ENCODE data around the gene CAMTA1. TPM values are rescaled to one million over a fixed set of nuclear protein-coding genes. Genes with fewer than 3 reads are reported as not detected.
"Not testable (repeated sequence)": the region's sequence is repeated elsewhere in the genome, so short reads cannot be mapped to it uniquely, and the experiment has no call there.

CAMTA1 gene
- total RNA-seq, 1 experiment from 2014 or later: 219 TPM

- no peak for DNase-seq (ENCODE audit: low read depth)
Measured at GRCh38 chr1:7406641-7407543, 621.6 kb downstream of the CAMTA1 start.

- DNase-seq (ENCODE audit: low read depth): no peak
Measured at GRCh38 chr1:7407544-7407895, 622.3 kb downstream of the CAMTA1 start.

- DNase-seq (ENCODE audit: low read depth): no peak
Measured at GRCh38 chr1:7407980-7408770, 622.9 kb downstream of the CAMTA1 start.

DNA sequence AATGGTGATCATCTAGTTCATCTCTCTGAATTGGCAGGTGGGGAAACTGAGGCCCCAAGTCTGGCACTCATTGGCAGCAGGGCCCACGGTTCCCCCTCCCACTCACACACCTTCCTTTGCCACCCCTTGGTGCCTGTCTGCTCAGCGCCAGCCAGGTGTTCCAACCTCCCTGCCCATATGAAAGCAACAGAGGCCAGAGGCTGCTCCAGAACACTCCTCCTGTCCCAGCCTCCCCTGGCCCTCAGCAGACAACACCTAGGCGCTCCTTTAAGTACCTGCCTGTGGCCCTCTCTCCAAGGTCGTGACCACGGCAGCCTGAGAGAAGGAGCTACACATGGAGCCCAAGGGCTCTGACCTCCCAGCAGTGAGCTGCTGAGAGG is 623.5 kb downstream of the CAMTA1 start:
- DNase-seq (ENCODE audit: low read depth): no peak

- DNase-seq (ENCODE audit: low read depth): no peak
Measured at GRCh38 chr1:7409278-7409677, 624.0 kb downstream of the CAMTA1 start.

GRCh38 chr1:7410156-7410555 is 624.9 kb downstream of the CAMTA1 start:
- DNase-seq (ENCODE audit: low read depth): no peak

DNA sequence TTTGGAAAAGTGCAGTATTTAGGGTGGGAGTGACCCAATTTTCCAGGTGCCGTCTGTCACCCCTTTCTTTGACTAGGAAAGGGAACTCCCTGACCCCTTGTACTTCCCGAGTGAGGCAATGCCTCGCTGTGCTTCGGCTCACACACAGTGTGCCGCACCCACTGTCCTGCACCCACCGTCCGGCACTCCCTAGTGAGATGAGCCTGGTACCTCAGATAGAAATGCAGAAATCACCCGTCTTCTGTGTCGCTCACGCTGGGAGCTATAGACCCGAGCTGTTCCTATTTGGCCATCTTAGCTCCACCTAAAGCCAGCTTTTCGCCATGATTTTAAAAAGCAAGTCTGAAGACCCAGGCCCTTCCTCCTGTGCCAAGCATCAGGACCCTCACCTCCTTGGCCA is 632.4 kb downstream of the CAMTA1 start:
- DNase-seq (ENCODE audit: low read depth): not testable (repeated sequence)

DNA sequence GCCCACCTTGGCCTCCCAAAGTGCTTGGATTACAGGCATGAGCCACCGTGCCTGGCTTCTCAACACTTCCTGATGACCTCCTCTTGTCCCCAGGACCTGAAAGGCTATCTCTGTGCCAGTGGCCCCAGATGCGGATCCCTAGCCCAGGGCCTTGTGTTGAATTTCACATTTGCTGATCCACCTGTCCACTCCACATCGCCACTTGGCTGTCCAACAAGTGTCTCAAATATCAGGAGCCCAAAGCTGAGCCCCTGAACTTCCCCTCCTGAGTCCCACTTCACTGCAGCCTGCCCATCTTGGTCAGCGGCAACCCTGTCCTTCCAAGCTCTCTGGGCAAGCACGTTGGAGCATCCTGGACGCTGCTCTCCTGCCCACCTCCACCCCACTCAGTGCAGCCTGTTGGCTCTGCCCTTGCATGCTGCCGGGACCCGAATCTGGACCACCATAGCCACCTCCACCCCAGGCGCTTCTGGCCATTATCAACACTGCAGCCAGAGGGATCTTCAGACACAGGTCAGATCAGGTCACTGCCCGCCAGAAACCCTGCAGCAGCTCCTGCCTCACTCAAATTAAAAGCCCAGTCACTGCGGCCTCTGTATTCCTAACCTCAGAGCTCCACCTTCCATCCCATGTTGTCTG is 633.3 kb downstream of the CAMTA1 start:
- DNase-seq (ENCODE audit: low read depth): no peak

- DNase-seq (ENCODE audit: low read depth): no peak
Measured at GRCh38 chr1:7420098-7420445, 634.8 kb downstream of the CAMTA1 start.

DNA sequence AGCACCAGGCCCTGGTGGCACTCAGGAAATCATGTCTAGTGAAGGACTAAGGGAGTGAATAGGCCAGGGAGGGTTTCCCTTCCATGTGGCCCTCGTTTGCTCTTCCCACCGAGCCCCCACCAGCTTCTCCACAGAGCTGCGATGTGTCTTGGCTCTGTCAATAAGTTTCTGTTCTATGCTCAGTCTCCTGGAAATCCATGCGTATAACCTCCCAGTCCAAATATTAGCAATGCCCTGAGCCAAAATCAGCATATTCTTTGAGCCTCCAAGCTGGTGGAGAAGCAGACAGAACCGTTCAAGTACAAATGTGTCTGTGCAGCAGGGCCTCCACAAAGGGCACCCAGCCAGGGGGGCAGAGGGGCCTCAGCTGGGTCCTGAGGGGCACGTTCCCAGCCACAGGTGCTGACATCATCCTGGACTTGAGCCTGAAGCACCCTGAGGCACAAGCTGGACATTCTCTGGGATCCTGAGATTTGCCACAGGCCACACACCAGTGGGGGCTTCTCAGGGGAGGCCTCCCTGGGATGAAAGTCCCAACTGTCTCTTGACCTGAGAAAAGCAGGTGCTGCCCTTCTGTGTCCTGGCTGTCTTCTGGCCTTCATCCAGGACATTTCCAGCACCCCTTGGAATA is 635.3 kb downstream of the CAMTA1 start:
- peak; percentile 22 for DNase-seq (ENCODE audit: low read depth)

- DNase-seq (ENCODE audit: low read depth): no peak
Measured at GRCh38 chr1:7421471-7422075, 636.3 kb downstream of the CAMTA1 start.

GRCh38 chr1:7422081-7422480 is 636.8 kb downstream of the CAMTA1 start:
- no peak for DNase-seq (ENCODE audit: low read depth)

GRCh38 chr1:7422561-7422960 is 637.3 kb downstream of the CAMTA1 start:
- no peak for DNase-seq (ENCODE audit: low read depth)

GRCh38 chr1:7422966-7423365 is 637.7 kb downstream of the CAMTA1 start:
- no peak for DNase-seq (ENCODE audit: low read depth)

GRCh38 chr1:7424352-7424890 is 639.2 kb downstream of the CAMTA1 start:
- peak; percentile 50 for DNase-seq (ENCODE audit: low read depth)

- DNase-seq (ENCODE audit: low read depth): no peak
Measured at GRCh38 chr1:7425229-7425628, 640.0 kb downstream of the CAMTA1 start.

DNA sequence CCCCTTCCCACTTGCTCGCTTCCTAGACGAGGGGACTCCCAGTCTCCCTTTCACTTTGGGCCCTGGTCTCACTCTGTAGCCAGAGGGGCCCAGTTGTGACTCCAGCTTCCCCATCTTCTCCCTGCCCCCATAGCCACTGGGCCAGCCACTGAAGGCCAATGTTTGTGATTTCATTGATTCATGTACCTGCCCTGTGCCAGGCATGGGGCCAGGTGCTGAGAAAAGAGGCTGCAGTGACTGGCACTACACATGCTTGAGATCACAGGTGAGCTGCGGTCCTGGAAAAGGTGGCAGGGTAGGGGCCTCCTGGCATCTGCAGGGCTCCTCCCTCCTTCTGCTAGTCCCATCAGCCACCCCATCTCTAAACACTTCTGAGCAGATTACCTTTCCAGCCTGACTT is 640.5 kb downstream of the CAMTA1 start:
- DNase-seq (ENCODE audit: low read depth): no peak

GRCh38 chr1:7426780-7427604 is 641.7 kb downstream of the CAMTA1 start:
- no peak for DNase-seq (ENCODE audit: low read depth)

DNA sequence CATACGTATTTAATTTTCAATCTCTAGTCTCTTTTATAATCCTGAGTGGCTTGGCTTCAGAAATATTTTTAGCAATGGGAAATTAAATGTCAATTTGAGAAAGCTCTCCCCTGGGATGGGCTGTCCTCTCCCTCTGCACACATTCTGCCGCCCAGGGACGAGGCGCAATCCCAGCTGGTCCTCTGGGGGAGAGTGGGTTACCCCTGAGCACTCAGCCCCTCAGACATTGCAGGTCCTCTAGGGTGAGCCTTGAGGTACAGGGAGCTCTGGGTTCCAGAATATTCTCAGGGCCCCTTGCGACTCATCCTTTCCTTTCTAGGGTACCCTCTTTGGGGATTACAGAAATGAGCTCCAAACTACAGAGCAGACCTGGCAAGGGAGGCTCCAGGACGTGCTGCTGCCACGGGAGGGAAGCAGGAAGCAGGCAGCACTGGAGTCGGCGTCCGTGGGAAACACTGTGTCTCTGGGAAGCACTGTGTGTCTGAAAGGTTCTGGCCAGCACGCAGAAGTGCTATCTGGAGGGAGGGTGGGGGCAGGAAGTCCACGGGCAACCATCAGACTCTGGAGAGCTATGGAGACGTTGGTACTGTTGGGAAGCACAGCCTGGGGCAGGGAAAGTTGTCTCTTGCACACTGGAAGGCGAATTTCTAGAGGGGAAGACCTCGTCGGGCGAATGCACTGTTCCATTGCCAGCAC is 642.5 kb downstream of the CAMTA1 start:
- no peak for DNase-seq (ENCODE audit: low read depth)

DNA sequence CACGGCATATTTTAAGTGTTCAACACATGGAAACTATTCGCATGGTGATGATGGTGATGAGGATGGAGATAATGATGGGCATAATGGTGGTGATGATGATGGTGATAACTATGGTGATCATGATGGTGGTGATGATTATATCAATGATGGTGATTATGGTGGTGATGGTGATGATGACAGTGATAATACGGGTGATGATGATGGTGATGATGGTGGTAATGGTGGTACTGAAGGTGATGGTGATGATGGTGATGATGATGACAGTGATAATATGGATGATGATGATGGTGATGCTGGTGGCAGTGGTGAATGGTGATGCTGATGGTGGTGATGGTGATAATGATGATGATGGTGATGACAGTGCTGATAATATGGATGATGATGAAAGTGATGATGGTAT is 644.0 kb downstream of the CAMTA1 start:
- DNase-seq (ENCODE audit: low read depth): no peak
